K562 (cell line): ENCODE measurements around the gene LARP6. TPM values are rescaled to one million over a fixed set of nuclear protein-coding genes. Genes with fewer than 3 reads are reported as not detected.

Experiments
- ARHGAP35 ChIP-seq: fragments of 450-650 bp; IDR thresholded peaks from 2 replicates; pipeline ENCODE4 v1.6.1; 2018; ENCODE audit not compliant: partially characterized antibody
- DPF2 ChIP-seq: fragments of 450-650 bp; IDR thresholded peaks from 2 replicates; pipeline ENCODE4 v1.6.1; 2016
- JUN ChIP-seq, 2 experiments: sonication (generic) in 1 of 2; formaldehyde crosslinking in 1 of 2; IDR thresholded peaks; 2 replicates each; pipeline versions ENCODE4 v1.6.1 to v1.8.0; 2012 to 2022; ENCODE audit warnings: borderline replicate concordance in 2 of 2, mild to moderate bottlenecking in 2 of 2, improper control_type of control experiment in 1 of 2, low read depth in 1 of 2, low read length in 1 of 2, missing genetic modification reagents in 1 of 2
- MAZ ChIP-seq, 2 experiments: fragments of 450-650 bp in 1 of 2; sonication (generic) in 1 of 2; formaldehyde crosslinking; IDR thresholded peaks in 1 of 2; conservative IDR thresholded peaks in 1 of 2; 2 replicates each; pipeline versions ENCODE4 v1.4.0 to v1.5.0; 2020; ENCODE audit warnings: mild to moderate bottlenecking in 1 of 2, missing genetic modification reagents in 1 of 2
- PHB ChIP-seq: fragments of 250-450 bp; sonication (Bioruptor Pico); IDR thresholded peaks from 2 replicates; pipeline ENCODE4 v1.5.0; 2021
- ZNF232 ChIP-seq: sonication (generic); formaldehyde crosslinking; IDR thresholded peaks from 2 replicates; pipeline ENCODE4 v1.8.0; 2022; ENCODE audit warnings: mild to moderate bottlenecking, missing genetic modification reagents
- polyA plus RNA-seq, 8 experiments: library from polyadenylated mRNA; depleted of rRNA in 4 of 8; stranded (reverse) in 5 of 8; unstranded in 3 of 8; fragments of >200 nt; fragmentation: Nextera tagmentation in 2 of 8; fragmentation: Illumina TruSeq in 1 of 8; extraction: Ambion mirVana in 2 of 8; extraction: Trizol in 1 of 8; gene quantifications; 2 replicates each; pipeline versions ENCODE4 v1.2.1 to v1.2.3, GENCODE V29; 2011 to 2014; ENCODE audit warnings: inconsistent platforms in 1 of 8, missing spikeins in 1 of 8
- total RNA-seq, 7 experiments: library from RNA; depleted of rRNA in 6 of 7; stranded (reverse); fragments of >200 nt in 6 of 7; fragmentation: Illumina TruSeq in 2 of 7; extraction: Trizol in 2 of 7; gene quantifications; 2 replicates each; pipeline versions ENCODE4 v1.2.1 to v1.2.3, GENCODE V29; 2011 to 2021; ENCODE audit warnings: low replicate concordance in 1 of 7
- TF ChIP-seq, protein P1 (sequence below), 2 experiments: fragments of 450-650 bp in 1 of 2; sonication (generic) in 1 of 2; formaldehyde crosslinking in 1 of 2; IDR thresholded peaks; 2 replicates each; pipeline versions ENCODE4 v1.7.1 to v1.9.0; 2016 to 2022; ENCODE audit warnings: inconsistent platforms in 1 of 2, mild to moderate bottlenecking in 1 of 2, missing genetic modification reagents in 1 of 2
- TF ChIP-seq, protein P2 (sequence below): fragments of 250-450 bp; sonication (Bioruptor Pico); IDR thresholded peaks from 2 replicates; pipeline ENCODE4 v1.8.0; 2022; ENCODE audit warnings: moderate library complexity, mild to moderate bottlenecking, inconsistent platforms
- TF ChIP-seq, protein P3 (sequence below), 2 experiments: IDR thresholded peaks in 1 of 2; conservative IDR thresholded peaks in 1 of 2; 2 replicates each; pipeline ENCODE4 v1.6.1; 2016; ENCODE audit warnings: low read depth in 2 of 2, mild to moderate bottlenecking in 1 of 2, missing compliant biosample characterization in 1 of 2, missing genetic modification characterization in 1 of 2, moderate library complexity in 1 of 2

Gene LARP6
- total and polyA plus RNA-seq, 9 of the 15 experiments (the other 6 are each of a cell fraction or from before 2014, with no cell fraction given): not detected

DNA sequence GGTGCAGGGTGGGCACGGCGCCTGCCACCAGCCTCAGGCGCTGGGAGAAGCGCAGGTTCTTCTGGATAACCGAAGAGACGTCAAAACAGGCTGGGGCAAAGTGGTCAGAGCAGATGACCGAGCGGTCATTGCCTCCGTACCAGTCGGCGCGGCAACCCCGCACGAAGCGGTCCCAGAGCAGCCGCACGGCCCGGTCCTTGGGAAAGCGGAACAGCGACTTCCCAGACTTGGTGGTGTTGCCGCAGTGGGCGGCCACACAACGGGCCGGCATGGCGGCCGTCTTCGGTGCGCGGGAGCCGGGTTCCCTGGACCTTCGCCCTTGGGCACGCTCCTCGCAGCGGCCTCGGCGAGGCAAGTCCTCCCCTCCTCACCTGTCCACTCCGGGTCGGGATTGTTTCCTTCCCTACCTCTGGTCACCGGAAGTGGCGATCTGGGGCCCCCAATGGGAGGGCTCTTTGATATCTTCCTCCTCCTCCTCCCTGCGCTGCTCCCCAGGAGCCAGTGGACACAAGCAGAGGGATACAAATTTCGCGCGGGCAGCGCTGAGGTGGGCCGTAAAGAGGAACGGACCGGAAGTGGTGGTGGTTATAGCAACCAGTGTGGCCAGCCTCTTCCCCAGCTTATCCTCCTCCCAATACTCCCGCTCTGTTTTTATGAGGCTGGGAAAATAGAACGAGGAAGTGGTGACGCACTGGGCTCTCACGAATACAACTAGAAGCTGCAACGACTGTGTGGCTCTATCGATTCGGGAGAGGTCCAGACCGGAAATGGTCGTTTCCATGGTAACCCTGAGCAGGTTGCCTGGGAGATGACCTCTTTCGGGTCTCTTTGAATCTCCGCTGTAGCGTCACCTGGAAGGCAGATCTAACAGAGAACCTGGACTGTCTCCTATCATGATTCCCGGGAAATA lies 38.3 kb upstream of the LARP6 start, which contains the start of the genes LRRC49 and THAP10 (continued):
- TF ChIP-seq, protein P1, sequence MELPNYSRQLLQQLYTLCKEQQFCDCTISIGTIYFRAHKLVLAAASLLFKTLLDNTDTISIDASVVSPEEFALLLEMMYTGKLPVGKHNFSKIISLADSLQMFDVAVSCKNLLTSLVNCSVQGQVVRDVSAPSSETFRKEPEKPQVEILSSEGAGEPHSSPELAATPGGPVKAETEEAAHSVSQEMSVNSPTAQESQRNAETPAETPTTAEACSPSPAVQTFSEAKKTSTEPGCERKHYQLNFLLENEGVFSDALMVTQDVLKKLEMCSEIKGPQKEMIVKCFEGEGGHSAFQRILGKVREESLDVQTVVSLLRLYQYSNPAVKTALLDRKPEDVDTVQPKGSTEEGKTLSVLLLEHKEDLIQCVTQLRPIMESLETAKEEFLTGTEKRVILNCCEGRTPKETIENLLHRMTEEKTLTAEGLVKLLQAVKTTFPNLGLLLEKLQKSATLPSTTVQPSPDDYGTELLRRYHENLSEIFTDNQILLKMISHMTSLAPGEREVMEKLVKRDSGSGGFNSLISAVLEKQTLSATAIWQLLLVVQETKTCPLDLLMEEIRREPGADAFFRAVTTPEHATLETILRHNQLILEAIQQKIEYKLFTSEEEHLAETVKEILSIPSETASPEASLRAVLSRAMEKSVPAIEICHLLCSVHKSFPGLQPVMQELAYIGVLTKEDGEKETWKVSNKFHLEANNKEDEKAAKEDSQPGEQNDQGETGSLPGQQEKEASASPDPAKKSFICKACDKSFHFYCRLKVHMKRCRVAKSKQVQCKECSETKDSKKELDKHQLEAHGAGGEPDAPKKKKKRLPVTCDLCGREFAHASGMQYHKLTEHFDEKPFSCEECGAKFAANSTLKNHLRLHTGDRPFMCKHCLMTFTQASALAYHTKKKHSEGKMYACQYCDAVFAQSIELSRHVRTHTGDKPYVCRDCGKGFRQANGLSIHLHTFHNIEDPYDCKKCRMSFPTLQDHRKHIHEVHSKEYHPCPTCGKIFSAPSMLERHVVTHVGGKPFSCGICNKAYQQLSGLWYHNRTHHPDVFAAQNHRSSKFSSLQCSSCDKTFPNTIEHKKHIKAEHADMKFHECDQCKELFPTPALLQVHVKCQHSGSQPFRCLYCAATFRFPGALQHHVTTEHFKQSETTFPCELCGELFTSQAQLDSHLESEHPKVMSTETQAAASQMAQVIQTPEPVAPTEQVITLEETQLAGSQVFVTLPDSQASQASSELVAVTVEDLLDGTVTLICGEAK (IDR thresholded peaks at IDR 0.05): peak; percentile 89
- TF ChIP-seq, protein P1 (CRISPR knock-in tag; IDR thresholded peaks at IDR 0.05): no peak
- TF ChIP-seq MAZ (CRISPR knock-in tag; conservative IDR thresholded peaks at IDR 0.05 in 1 of 2, IDR thresholded peaks at IDR 0.05 in 1 of 2) (peak in 1 of 2 experiments; percentile 26; a peak in 1 of 4 replicates), ZNF232 (no peak), ARHGAP35 (no peak), PHB (CRISPR knock-in tag) (no peak), JUN (IDR thresholded peaks at IDR 0.05; ENCODE audit: borderline replicate concordance, low read depth, low read length) (no peak), JUN (CRISPR knock-in tag; IDR thresholded peaks at IDR 0.05; ENCODE audit: borderline replicate concordance) (no peak), DPF2 (no peak)
- TF ChIP-seq, protein P2, sequence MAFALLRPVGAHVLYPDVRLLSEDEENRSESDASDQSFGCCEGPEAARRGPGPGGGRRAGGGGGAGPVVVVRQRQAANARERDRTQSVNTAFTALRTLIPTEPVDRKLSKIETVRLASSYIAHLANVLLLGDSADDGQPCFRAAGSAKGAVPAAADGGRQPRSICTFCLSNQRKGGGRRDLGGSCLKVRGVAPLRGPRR (CRISPR knock-in tag): no peak
- TF ChIP-seq, protein P3, sequence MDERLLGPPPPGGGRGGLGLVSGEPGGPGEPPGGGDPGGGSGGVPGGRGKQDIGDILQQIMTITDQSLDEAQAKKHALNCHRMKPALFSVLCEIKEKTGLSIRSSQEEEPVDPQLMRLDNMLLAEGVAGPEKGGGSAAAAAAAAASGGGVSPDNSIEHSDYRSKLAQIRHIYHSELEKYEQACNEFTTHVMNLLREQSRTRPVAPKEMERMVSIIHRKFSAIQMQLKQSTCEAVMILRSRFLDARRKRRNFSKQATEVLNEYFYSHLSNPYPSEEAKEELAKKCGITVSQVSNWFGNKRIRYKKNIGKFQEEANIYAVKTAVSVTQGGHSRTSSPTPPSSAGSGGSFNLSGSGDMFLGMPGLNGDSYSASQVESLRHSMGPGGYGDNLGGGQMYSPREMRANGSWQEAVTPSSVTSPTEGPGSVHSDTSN (CRISPR knock-in tag; IDR thresholded peaks at IDR 0.05; ENCODE audit: low read depth): no peak
- TF ChIP-seq, protein P3 (tag; conservative IDR thresholded peaks at IDR 0.05; ENCODE audit: low read depth): no peak
- TF ChIP-seq, all 486 proteins: peak for 13
